ENCODE results near the gene DNER.
A peak's percentile ranks its signal among the peaks of the same experiment; 100 is the strongest.

The DNER gene

GRCh38 chr2:229713371-229714079 is 830 bp downstream of the DNER start:
- Histone ChIP-seq H2AFZ (ENCODE audit: low read depth) (peak overlapping the region; percentile 38), H3K4me1 (ENCODE audit: low read depth, poor library complexity, severe bottlenecking) (no peaks in the 10 kb centered on the region), H3K27me3 (ENCODE audit: insufficient read depth, low read depth) (no peaks in the 10 kb centered on the region), H3K27ac (no peak overlapping the region), H3K79me2 (ENCODE audit: insufficient read depth, low read depth) (no peaks in the 10 kb centered on the region), H4K20me1 (ENCODE audit: insufficient read depth) (no peaks in the 10 kb centered on the region), H3K4me2 (peak overlapping the region; percentile 42), H3K4me3 (IDR thresholded peaks at IDR 0.05; ENCODE audit: insufficient read depth, low read depth, low read length) (no peak overlapping the region), H3K36me3 (ENCODE audit: insufficient read depth) (no peaks in the 10 kb centered on the region), H3K9ac (no peak overlapping the region)
- no peak for TF ChIP-seq CTCF (conservative IDR thresholded peaks at IDR 0.05; ENCODE audit: low read depth, low read length)

GRCh38 chr2:229712136-229712535 is 2.2 kb downstream of the DNER start:
- Histone ChIP-seq H3K9ac (no peak overlapping the region), H3K27me3 (ENCODE audit: insufficient read depth, low read depth) (no peaks in the 10 kb centered on the region), H4K20me1 (ENCODE audit: insufficient read depth) (no peaks in the 10 kb centered on the region), H3K79me2 (ENCODE audit: insufficient read depth, low read depth) (no peaks in the 10 kb centered on the region), H3K36me3 (ENCODE audit: insufficient read depth) (no peaks in the 10 kb centered on the region), H3K4me1 (ENCODE audit: low read depth, poor library complexity, severe bottlenecking) (no peaks in the 10 kb centered on the region), H3K4me2 (no peak overlapping the region), H3K27ac (no peak overlapping the region), H3K4me3 (IDR thresholded peaks at IDR 0.05; ENCODE audit: insufficient read depth, low read depth, low read length) (no peak overlapping the region), H2AFZ (ENCODE audit: low read depth) (no peak overlapping the region)
- TF ChIP-seq CTCF (conservative IDR thresholded peaks at IDR 0.05; ENCODE audit: low read depth, low read length): 0 out of 2 replicates have a peak, but pooled peaks have one; percentile 19

GRCh38 chr2:229708335-229708734 is 6.0 kb downstream of the DNER start:
- Histone ChIP-seq H3K79me2 (ENCODE audit: insufficient read depth, low read depth) (no peaks in the 10 kb centered on the region), H3K36me3 (ENCODE audit: insufficient read depth) (no peaks in the 10 kb centered on the region), H3K27me3 (ENCODE audit: insufficient read depth, low read depth) (no peaks in the 10 kb centered on the region), H3K4me3 (IDR thresholded peaks at IDR 0.05; ENCODE audit: insufficient read depth, low read depth, low read length) (no peak overlapping the region), H3K27ac (no peak overlapping the region), H3K9ac (no peak overlapping the region), H4K20me1 (ENCODE audit: insufficient read depth) (no peaks in the 10 kb centered on the region), H2AFZ (ENCODE audit: low read depth) (no peak overlapping the region), H3K4me2 (no peak overlapping the region), H3K4me1 (ENCODE audit: low read depth, poor library complexity, severe bottlenecking) (no peaks in the 10 kb centered on the region)
- no peak for TF ChIP-seq CTCF (conservative IDR thresholded peaks at IDR 0.05; ENCODE audit: low read depth, low read length)

- no peak overlapping the region for H3K4me2 ChIP-seq
- H3K27me3 ChIP-seq (ENCODE audit: insufficient read depth, low read depth): no peaks in the 10 kb centered on the region
- H3K4me3 ChIP-seq (IDR thresholded peaks at IDR 0.05; ENCODE audit: insufficient read depth, low read depth, low read length): no peak overlapping the region
- TF ChIP-seq CTCF (conservative IDR thresholded peaks at IDR 0.05; ENCODE audit: low read depth, low read length): no peak
- no peak overlapping the region for H2AFZ ChIP-seq (ENCODE audit: low read depth)
- H3K79me2 ChIP-seq (ENCODE audit: insufficient read depth, low read depth): no peaks in the 10 kb centered on the region
- H4K20me1 ChIP-seq (ENCODE audit: insufficient read depth): no peaks in the 10 kb centered on the region
- no peak overlapping the region for H3K9ac ChIP-seq
- no peaks in the 10 kb centered on the region for H3K36me3 ChIP-seq (ENCODE audit: insufficient read depth)
- no peaks in the 10 kb centered on the region for H3K4me1 ChIP-seq (ENCODE audit: low read depth, poor library complexity, severe bottlenecking)
- no peak overlapping the region for H3K27ac ChIP-seq
Observed at GRCh38 chr2:229703909-229704630, 10.3 kb downstream of the DNER start.
